Brain microvascular endothelial cell (primary cell): ENCODE measurements around the gene CCDC47.

ENCODE experiments used
- DNase-seq: peaks from one replicate; pipeline ENCODE4 v3.0.0-alpha.2; 2020
- H3K27ac ChIP-seq: fragments of 250-450 bp; sonication (Bioruptor Pico); 2 replicates; pipeline ENCODE4 v1.5.1; 2020; ENCODE audit warnings: mild to moderate bottlenecking, moderate library complexity
- H3K27me3 ChIP-seq: fragments of 250-450 bp; sonication (Bioruptor Pico); replicated peaks from 2 replicates; pipeline ENCODE4 v1.5.1; 2020; ENCODE audit warnings: mild to moderate bottlenecking
- H3K36me3 ChIP-seq: fragments of 250-450 bp; sonication (Bioruptor Pico); replicated peaks from 2 replicates; pipeline ENCODE4 v1.5.1; 2020; ENCODE audit warnings: mild to moderate bottlenecking
- H3K4me3 ChIP-seq: 2 replicates; pipeline ENCODE4 v1.5.1; 2011; ENCODE audit warnings: low read depth, mild to moderate bottlenecking, control low read depth, low read length, moderate library complexity
- CTCF ChIP-seq: IDR thresholded peaks from 2 replicates; pipeline ENCODE4 v1.5.1; 2011; ENCODE audit warnings: low read depth, mild to moderate bottlenecking, moderate library complexity, low read length, control low read depth, inconsistent platforms; ENCODE audit errors: missing control alignments
- in situ Hi-C: cut with HindIII; loops from 2 replicates; pipeline ENCODE4 v1.10.0; 2017; ENCODE audit warnings: low sequenced_read_pairs, low pct_ligation_motif_present

Gene CCDC47

GRCh38 chr17:63754046-63754445 is 19.4 kb downstream of the CCDC47 start:
- Histone ChIP-seq H3K27ac (no peak overlapping the region), H3K4me3 (no peak overlapping the region), H3K36me3 (peaks cover 73% of the 10 kb centered on the region), H3K27me3 (no peaks in the 10 kb centered on the region)
- in situ Hi-C loops = no loop called here
- DNase-seq = no peak
- TF ChIP-seq CTCF = no peak

GRCh38 chr17:63753215-63753614 is 20.2 kb downstream of the CCDC47 start:
- Histone ChIP-seq H3K27me3 (no peaks in the 10 kb centered on the region), H3K4me3 (no peak overlapping the region), H3K36me3 (peaks cover 73% of the 10 kb centered on the region), H3K27ac (no peak overlapping the region)
- no peak for TF ChIP-seq CTCF
- in situ Hi-C loops = no loop called here
- no peak for DNase-seq

- Histone ChIP-seq H3K27me3 (no peaks in the 10 kb centered on the region), H3K27ac (no peak overlapping the region), H3K4me3 (no peak overlapping the region), H3K36me3 (peaks cover 72% of the 10 kb centered on the region)
- no peak for DNase-seq
- in situ Hi-C loops = no loop called here
- no peak for TF ChIP-seq CTCF
Measured at GRCh38 chr17:63752707-63753106, 20.7 kb downstream of the CCDC47 start.

- no peak overlapping the region for H3K27ac ChIP-seq
Measured at GRCh38 chr17:63751806-63752205, 21.6 kb downstream of the CCDC47 start.

GRCh38 chr17:63741408-63742173 is 31.8 kb downstream of the CCDC47 start, which contains the start of gene STRADA:
Gene STRADA (minus strand): TSS chr17:63741799. CDS start chr17:63728369, 13,430 bp downstream.
- H3K27me3 ChIP-seq = no peaks in the 10 kb centered on the region
- in situ Hi-C loops = no loop called here

More at GRCh38 chr17:63751806-63752205, 21.6 kb downstream of the CCDC47 start:
- in situ Hi-C loops = no loop called here
- no peak for TF ChIP-seq CTCF
- Histone ChIP-seq H3K4me3 (no peak overlapping the region), H3K27me3 (no peaks in the 10 kb centered on the region), H3K36me3 (peaks cover 66% of the 10 kb centered on the region)
- DNase-seq = no peak

More at GRCh38 chr17:63741408-63742173, 31.8 kb downstream of the CCDC47 start, which contains the start of gene STRADA:
- peak within 1 kb of the TSS; percentile 37 for H3K27ac ChIP-seq
- H3K4me3 ChIP-seq = peak within 1 kb of the TSS; percentile 85
- H3K36me3 ChIP-seq = peaks cover 6% of the 10 kb centered on the region
- peak; percentile 93 for DNase-seq
- TF ChIP-seq CTCF = no peak
